ENCODE data around the gene WAC.

DNA sequence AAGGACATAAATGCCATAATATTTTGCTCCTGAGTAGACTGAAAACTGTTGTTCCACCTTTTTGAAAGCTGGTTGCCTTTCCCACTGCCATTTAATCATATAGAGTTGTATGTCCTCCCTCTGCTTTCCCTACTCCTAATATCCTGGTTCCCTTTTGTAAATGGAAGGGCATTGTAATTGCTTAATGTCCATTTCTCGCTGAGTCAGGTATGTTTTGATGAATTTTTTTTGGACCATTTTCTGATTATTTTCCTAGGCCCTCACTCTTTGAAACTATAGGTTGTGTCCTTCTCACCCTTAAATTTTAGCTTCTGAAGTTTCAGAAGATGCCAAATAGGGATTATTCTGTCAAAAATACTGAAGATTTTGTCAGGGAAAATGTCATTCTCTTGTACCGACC, 45.5 kb downstream of the WAC start:
- TF ChIP-seq, protein P1, sequence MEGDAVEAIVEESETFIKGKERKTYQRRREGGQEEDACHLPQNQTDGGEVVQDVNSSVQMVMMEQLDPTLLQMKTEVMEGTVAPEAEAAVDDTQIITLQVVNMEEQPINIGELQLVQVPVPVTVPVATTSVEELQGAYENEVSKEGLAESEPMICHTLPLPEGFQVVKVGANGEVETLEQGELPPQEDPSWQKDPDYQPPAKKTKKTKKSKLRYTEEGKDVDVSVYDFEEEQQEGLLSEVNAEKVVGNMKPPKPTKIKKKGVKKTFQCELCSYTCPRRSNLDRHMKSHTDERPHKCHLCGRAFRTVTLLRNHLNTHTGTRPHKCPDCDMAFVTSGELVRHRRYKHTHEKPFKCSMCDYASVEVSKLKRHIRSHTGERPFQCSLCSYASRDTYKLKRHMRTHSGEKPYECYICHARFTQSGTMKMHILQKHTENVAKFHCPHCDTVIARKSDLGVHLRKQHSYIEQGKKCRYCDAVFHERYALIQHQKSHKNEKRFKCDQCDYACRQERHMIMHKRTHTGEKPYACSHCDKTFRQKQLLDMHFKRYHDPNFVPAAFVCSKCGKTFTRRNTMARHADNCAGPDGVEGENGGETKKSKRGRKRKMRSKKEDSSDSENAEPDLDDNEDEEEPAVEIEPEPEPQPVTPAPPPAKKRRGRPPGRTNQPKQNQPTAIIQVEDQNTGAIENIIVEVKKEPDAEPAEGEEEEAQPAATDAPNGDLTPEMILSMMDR (conservative IDR thresholded peaks at IDR 0.05): no peak
- TF ChIP-seq EZH2 (IDR thresholded peaks at IDR 0.05; ENCODE audit: low read depth): no peak

Measured in PC-9 (cell line).